Psoas muscle (tissue), 8 donors: ENCODE data around the gene NRM. TPM values are rescaled to one million over a fixed set of nuclear protein-coding genes. Genes with fewer than 3 reads are reported as not detected.
A peak's percentile ranks its signal among the peaks of the same experiment; 100 is the strongest.

Source experiments
- ATAC-seq, 4 donors: fragments of 200-7000 bp; cut with Tn5 transposase; one replicate each; pipeline ENCODE4 v1.9.1; 2020; ENCODE audit warnings: moderate library complexity in 3 of 4, mild to moderate bottlenecking in 2 of 4
- DNase-seq, 2 donors: peaks; one replicate each; pipeline ENCODE4 v3.0.0-alpha.2; 2020
- H3K27ac ChIP-seq: fragments of 200-600 bp; one replicate; pipeline ENCODE4 v1.8.0; 2022
- H3K27me3 ChIP-seq, 3 donors: fragments of 200-600 bp in 1 of 3; one replicate each; pipeline versions ENCODE4 v1.6.1 to v1.8.0; 2013 to 2022; ENCODE audit warnings: low read length in 2 of 3, mild to moderate bottlenecking in 2 of 3, moderate library complexity in 1 of 3; ENCODE audit not compliant: insufficient read depth in 3 of 3
- H3K36me3 ChIP-seq, 2 donors: fragments of 200-600 bp in 1 of 2; one replicate each; pipeline versions ENCODE4 v1.6.1 to v1.8.0; 2013 to 2022; ENCODE audit warnings: low read depth in 1 of 2, mild to moderate bottlenecking in 1 of 2, moderate library complexity in 1 of 2; ENCODE audit not compliant: insufficient read depth in 1 of 2
- H3K4me1 ChIP-seq: fragments of 200-600 bp; one replicate; pipeline ENCODE4 v1.8.0; 2022
- H3K4me3 ChIP-seq: fragments of 200-600 bp; one replicate; pipeline ENCODE4 v1.8.0; 2022; ENCODE audit warnings: mild to moderate bottlenecking
- H3K9me3 ChIP-seq: fragments of 200-600 bp; one replicate; pipeline ENCODE4 v1.8.0; 2022
- WGBS, 3 donors: extraction: QIAGEN DNeasy Blood & Tissue Kit; methylation state at CpG; one replicate each; pipeline versions ENCODE4 v1.1.6 to v1.1.7; 2013; 5-methylcytosine and 5-hydroxymethylcytosine counted together
- intact Hi-C, 2 donors: fragments of 100-400 bp; cut with DNase I; formaldehyde crosslinking; loops; one replicate each; pipeline versions ENCODE4 v1.11.0 to v1.14.2; 2022
- polyA plus RNA-seq, 3 donors: library from polyadenylated mRNA; stranded (reverse); fragments of 200-250 nt; gene quantifications; one replicate each; pipeline ENCODE4 v1.2.3, GENCODE V29; 2013
- total RNA-seq, 4 donors: library from RNA; stranded (reverse); fragmentation: NEBNext Ultra II Directional in 2 of 4; extraction: Animal tissue kit (Norgen Biotek cat#: 25700) in 2 of 4; gene quantifications; one replicate each; pipeline versions ENCODE4 v1.2.1 to v1.2.4, GENCODE V29; 2021 to 2023
- TF ChIP-seq, protein P1 (sequence below): fragments of 200-600 bp; IDR thresholded peaks from one replicate; pipeline ENCODE4 v1.8.0; 2022; ENCODE audit warnings: antibody characterized with exemption
- donor health status: healthy with polysubstance abuse.
- donor health status: DM: no; HTN: no; CAD: no; lungs with moderate emphysema.
- donor health status: Bipolar disorder and iron deficiency.
- donor health status: healthy.
- donor health status: DM: yes; HTN: yes; CAD: no.
- donor health status: DM: no; HTN: no; CAD: no.
- donor health status: DM: no; HTN: no; CAD: no.
- donor health status: DM: yes; HTN: yes; CAD: no.

The NRM gene
- total and polyA plus RNA-seq, 7 donors, result 1.8 to 4.1 (median 2.4) TPM

DNA sequence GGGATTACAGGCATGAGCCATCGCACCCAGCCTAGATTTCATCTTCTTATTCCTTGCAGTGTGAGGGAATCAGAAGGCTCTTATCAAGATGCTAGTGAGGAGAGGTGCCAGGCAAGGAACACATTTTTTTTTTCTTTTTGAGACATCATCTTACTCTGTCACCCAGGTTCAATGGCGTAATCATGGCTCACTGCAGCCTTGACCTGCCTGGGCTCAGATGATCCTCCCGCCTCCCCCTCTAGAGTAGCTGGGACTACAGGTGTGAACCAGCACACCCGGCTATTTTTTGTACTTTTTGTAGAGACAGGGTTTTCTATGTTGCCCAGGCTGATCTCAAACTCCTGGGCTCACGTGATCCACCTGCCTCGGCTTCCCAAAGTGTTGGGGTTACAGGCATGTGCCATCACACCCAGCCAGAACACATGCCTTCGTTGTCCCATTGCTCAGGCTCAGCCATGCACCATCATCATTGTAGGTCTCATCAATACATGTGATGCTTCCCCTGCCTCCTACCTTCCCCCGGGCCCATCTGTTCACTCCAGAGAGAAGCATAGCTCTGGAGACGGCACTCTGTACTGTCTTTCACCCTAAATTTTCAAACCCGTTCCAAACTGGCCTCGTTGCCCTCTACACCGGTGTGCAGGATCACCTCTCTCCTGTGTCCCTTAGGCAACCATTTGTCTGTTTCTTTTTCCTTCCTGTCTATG, 41.6 kb upstream of the NRM start:
- peaks cover 16 to 98% of the 10 kb centered on the region in 2 donors for H3K36me3 ChIP-seq
- TF ChIP-seq, protein P1, sequence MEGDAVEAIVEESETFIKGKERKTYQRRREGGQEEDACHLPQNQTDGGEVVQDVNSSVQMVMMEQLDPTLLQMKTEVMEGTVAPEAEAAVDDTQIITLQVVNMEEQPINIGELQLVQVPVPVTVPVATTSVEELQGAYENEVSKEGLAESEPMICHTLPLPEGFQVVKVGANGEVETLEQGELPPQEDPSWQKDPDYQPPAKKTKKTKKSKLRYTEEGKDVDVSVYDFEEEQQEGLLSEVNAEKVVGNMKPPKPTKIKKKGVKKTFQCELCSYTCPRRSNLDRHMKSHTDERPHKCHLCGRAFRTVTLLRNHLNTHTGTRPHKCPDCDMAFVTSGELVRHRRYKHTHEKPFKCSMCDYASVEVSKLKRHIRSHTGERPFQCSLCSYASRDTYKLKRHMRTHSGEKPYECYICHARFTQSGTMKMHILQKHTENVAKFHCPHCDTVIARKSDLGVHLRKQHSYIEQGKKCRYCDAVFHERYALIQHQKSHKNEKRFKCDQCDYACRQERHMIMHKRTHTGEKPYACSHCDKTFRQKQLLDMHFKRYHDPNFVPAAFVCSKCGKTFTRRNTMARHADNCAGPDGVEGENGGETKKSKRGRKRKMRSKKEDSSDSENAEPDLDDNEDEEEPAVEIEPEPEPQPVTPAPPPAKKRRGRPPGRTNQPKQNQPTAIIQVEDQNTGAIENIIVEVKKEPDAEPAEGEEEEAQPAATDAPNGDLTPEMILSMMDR, result no peak
- WGBS, 3 donors, result 90 to 93% (median 93%) methylated on average over 12 of the region's 12 CpGs
- H3K9me3 ChIP-seq, result no peaks in the 10 kb centered on the region
- intact Hi-C loops, result no loop called here
- H3K27ac ChIP-seq, result no peak overlapping the region
- H3K4me1 ChIP-seq, result no peaks in the 10 kb centered on the region
- no peak overlapping the region for H3K4me3 ChIP-seq
- DNase-seq, result no peak
- no peak for ATAC-seq
- no peaks in the 10 kb centered on the region for H3K27me3 ChIP-seq

DNA sequence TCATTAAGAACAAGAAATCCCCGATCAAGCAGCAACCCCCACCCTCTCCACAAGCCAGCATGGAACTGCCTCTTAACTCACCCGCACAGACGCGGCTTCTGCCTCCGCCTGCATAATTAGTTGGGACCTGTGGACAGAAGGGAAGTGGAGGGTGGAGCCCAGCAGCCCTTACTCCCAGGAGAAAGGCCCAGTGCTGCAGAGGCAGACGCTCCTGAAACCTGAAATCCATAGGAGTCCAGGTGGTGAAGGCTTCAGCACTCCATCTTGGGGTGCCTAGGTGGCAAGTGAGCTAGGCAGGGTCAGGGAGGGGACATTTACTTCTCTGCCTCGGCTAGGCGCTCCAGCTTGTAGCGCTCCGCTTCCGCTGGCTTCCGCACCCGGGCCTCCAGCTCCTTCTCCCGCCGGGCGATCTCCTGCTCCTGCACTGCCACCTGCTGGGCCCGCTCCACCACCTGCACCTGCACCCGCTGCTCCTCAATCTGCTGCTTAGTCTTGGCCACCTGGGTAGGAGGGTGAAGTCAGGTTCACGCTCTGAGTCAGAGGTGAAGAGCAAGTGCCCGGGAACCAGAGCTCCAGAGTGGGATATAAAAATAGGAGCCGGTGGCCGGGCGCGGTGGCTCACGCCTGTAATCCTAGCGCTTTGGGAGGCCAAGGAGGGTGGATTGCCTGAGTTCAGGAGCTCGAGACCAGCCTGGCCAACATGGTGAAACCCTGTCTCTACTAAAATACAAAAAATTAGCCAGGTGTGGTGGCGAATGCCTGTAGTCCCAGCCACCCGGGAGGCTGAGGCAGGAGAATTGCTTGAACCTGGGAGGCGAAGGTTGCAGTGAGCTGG, 40.0 kb upstream of the NRM start:
- DNase-seq, result peak; percentile 49 to 80
- TF ChIP-seq, protein P1, result peak; percentile 41
- intact Hi-C loops, result no loop called here
- Histone ChIP-seq H3K36me3 (peaks cover 16 to 97% of the 10 kb centered on the region in 2 donors), H3K27me3 (no peaks in the 10 kb centered on the region), H3K4me1 (no peaks in the 10 kb centered on the region), H3K4me3 (no peak overlapping the region), H3K9me3 (no peaks in the 10 kb centered on the region), H3K27ac (no peak overlapping the region)
- peak; percentile 47 to 71 (median 60) for ATAC-seq
- WGBS, 3 donors, result 56 to 62% (median 62%) methylated on average over 30 of the region's 30 CpGs

DNA sequence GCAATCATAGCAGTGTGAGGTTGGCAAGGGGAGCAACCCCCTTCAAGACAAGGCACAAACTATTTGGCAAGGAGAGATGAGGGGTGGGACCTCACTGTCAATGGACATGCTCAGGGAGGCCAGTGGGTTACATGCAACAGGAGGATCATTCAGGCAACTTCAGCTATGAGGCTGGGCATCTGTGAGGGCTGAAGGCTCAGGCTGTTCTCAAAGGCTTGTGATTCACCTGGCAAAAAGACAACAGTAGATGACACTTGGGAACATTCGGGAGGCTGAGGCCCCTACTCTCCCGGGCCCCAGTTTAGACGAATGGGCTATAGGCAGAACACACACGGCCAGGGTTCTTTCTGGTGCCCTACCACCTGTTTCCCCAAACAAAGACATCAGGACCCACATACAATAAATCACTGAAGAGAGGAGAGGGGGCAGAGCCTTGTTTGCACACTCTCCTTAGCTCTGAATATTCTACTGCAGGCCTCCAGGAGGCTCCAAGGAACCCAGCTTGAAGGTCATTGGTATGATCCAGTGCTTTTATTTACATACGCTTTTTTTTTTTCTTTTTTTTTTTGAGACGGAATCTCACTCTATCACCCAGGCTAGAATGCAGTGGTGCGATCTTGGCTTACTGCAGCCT, 37.3 kb upstream of the NRM start:
- peaks cover 16 to 97% of the 10 kb centered on the region in 2 donors for H3K36me3 ChIP-seq
- ATAC-seq, result peak in 2 of 4 donors; percentile 32 to 43
- DNase-seq, result no peak
- H3K27me3 ChIP-seq, result no peaks in the 10 kb centered on the region
- no peak overlapping the region for H3K4me3 ChIP-seq
- peaks cover 6% of the 10 kb centered on the region for H3K4me1 ChIP-seq
- TF ChIP-seq, protein P1, result no peak
- intact Hi-C loops, result loop anchor here in 1 of 2 donors (10.0 kb wide), 1 partner anchor 183 kb away; no protein-coding TSS in a partner anchor
- WGBS, 3 donors, result 50 to 67% (median 51%) methylated on average over 7 of the region's 7 CpGs
- H3K27ac ChIP-seq, result no peak overlapping the region
- H3K9me3 ChIP-seq, result no peaks in the 10 kb centered on the region

DNA sequence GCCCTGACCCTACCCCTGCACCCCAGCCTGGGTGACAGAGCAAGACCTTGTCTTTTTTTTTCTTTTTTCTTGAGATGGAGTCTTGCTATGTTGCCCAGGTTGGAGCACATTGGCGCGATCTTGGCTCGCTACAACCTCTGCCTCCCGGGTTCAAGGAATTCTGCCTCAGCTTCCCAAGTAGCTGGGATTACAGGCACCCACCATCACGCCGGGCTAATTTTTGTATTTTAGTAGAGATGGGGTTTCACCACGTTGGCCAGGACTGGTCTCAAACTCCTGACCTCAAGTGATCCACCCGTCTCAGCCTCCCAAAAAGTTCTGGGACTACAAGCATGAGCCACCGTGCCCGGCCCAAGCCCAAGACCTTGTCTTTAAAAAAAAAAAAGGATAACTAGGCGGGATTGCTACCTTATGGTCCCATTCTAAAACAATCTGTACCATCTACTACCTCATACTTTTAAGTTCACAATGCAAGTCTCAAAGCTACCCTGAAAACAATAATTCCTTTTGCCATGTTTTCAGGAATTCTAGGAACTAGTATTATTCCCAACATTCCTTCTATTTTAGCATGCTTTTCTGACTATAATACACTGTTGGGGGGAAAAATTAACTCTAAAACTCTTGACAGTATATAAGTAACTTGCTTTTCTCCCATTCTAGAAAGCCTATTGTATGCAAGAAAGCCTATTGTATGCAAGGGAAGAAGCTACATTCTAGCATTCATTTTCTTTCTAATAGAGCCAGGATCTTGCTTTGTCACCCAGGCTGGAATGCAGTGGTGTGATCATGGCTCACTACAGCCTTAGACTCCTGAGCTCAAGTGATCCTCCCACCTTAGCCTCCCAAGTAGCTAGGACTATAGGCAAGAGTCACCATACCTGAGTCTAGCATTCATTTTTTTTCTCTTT, 36.0 kb upstream of the NRM start:
- no peak for ATAC-seq
- DNase-seq, result no peak
- H3K27ac ChIP-seq, result no peak overlapping the region
- no peaks in the 10 kb centered on the region for H3K27me3 ChIP-seq
- intact Hi-C loops, result loop anchor here in 1 of 2 donors (10.0 kb wide), 1 partner anchor 182 kb away; no protein-coding TSS in a partner anchor
- H3K9me3 ChIP-seq, result no peaks in the 10 kb centered on the region
- H3K4me3 ChIP-seq, result no peak overlapping the region
- WGBS, 3 donors, result 82 to 87% (median 83%) methylated on average over 9 to 11 of the region's 11 CpGs
- TF ChIP-seq, protein P1, result no peak
- peaks cover 16 to 92% of the 10 kb centered on the region in 2 donors for H3K36me3 ChIP-seq
- H3K4me1 ChIP-seq, result peaks cover 16% of the 10 kb centered on the region
